GM12892 (cell line): Measurements from ENCODE around the gene PHRF1.
"Not testable (repeated sequence)": the region's sequence is repeated elsewhere in the genome, so short reads cannot be mapped to it uniquely, and the experiment has no call there.

Experiments
- POLR2A ChIP-seq: IDR thresholded peaks from 2 replicates; pipeline ENCODE4 v1.6.1; 2011; ENCODE audit warnings: low read depth, low read length, control low read depth
- TAF1 ChIP-seq: IDR thresholded peaks from 2 replicates; pipeline ENCODE4 v1.6.1; 2011; ENCODE audit warnings: low read depth, mild to moderate bottlenecking, control low read depth, low read length, borderline replicate concordance

GRCh38 chr11:647672-648158 is 71.4 kb downstream of the PHRF1 start:
- TF ChIP-seq POLR2A, TAF1: not testable (repeated sequence)
